Omental fat pad (tissue), 4 donors: ENCODE measurements around the gene DLGAP1. TPM values are rescaled to one million over a fixed set of nuclear protein-coding genes. Genes with fewer than 3 reads are reported as not detected.
A peak's percentile ranks its signal among the peaks of the same experiment; 100 is the strongest.
"Not testable (repeated sequence)": the region's sequence is repeated elsewhere in the genome, so short reads cannot be mapped to it uniquely, and the experiment has no call there.

Source experiments
- ATAC-seq: fragments of 150-250 bp; one replicate; pipeline ENCODE4 v1.9.1; 2016; ENCODE audit warnings: mild to moderate bottlenecking, moderate library complexity; ENCODE audit not compliant: low FRiP score
- DNase-seq: peaks from one replicate; pipeline ENCODE4 v3.0.0-alpha.2; 2019; ENCODE audit warnings: low spot score
- CTCF ChIP-seq, 3 donors: fragments of 450-650 bp; IDR thresholded peaks; one replicate each; pipeline ENCODE4 v1.5.1; 2016 to 2017; ENCODE audit warnings: antibody characterized with exemption in 3 of 3, mild to moderate bottlenecking in 3 of 3, moderate library complexity in 2 of 3
- total RNA-seq, 4 donors: library from RNA; depleted of rRNA; stranded (reverse); fragments of >200 nt; gene quantifications; one replicate each; pipeline ENCODE4 v1.1.0, GENCODE V29; 2016

Gene DLGAP1
- total RNA-seq, 4 donors from 2014 or later: 1.5 to 8.0 (median 5.4) TPM

GRCh38 chr18:3592864-3593263 lies 862.2 kb downstream of the DLGAP1 start:
- DNase-seq (no peak), ATAC-seq (no peak)
- TF ChIP-seq CTCF (IDR thresholded peaks at IDR 0.05): no peak

GRCh38 chr18:3590096-3590630 lies 864.9 kb downstream of the DLGAP1 start:
- no peak for DNase-seq

GRCh38 chr18:3585656-3586509 lies 869.2 kb downstream of the DLGAP1 start:
- peak; percentile 68 for DNase-seq
- ATAC-seq: peak; percentile 83

More at GRCh38 chr18:3590096-3590630, 864.9 kb downstream of the DLGAP1 start:
- ATAC-seq: no peak
- no peak for TF ChIP-seq CTCF (IDR thresholded peaks at IDR 0.05)

GRCh38 chr18:3584897-3585460 lies 870.1 kb downstream of the DLGAP1 start:
- ATAC-seq (peak; percentile 8), DNase-seq (no peak)
- TF ChIP-seq CTCF (IDR thresholded peaks at IDR 0.05): no peak

More at GRCh38 chr18:3585656-3586509, 869.2 kb downstream of the DLGAP1 start:
- TF ChIP-seq CTCF (IDR thresholded peaks at IDR 0.05): peak in 1 of 3 donors; percentile 45

GRCh38 chr18:3584266-3584861 lies 870.7 kb downstream of the DLGAP1 start:
- DNase-seq: no peak

GRCh38 chr18:3583873-3584247 lies 871.2 kb downstream of the DLGAP1 start:
- TF ChIP-seq CTCF (IDR thresholded peaks at IDR 0.05): no peak
- no peak for ATAC-seq
- DNase-seq: no peak

More at GRCh38 chr18:3584266-3584861, 870.7 kb downstream of the DLGAP1 start:
- ATAC-seq: no peak
- no peak for TF ChIP-seq CTCF (IDR thresholded peaks at IDR 0.05)

- ATAC-seq, DNase-seq: not testable (repeated sequence)
Observed at GRCh38 chr18:3583106-3583872, 871.8 kb downstream of the DLGAP1 start.
